Stomach (tissue), 4 donors: ENCODE results near the gene SLC4A4.
A peak's percentile ranks its signal among the peaks of the same experiment; 100 is the strongest.

ENCODE experiments used
- CTCF ChIP-seq, 7 experiments: fragments of 450-650 bp in 4 of 7; fragments of 200-600 bp in 3 of 7; sonication (generic) in 3 of 7; IDR thresholded peaks; one replicate each; pipeline ENCODE4 v1.5.1; 2016 to 2019; ENCODE audit warnings: antibody characterized with exemption in 7 of 7, control low read depth in 2 of 7, mild to moderate bottlenecking in 1 of 7
- POLR2AphosphoS5 ChIP-seq, 3 donors: sonication (generic); formaldehyde crosslinking; IDR thresholded peaks; one replicate each; pipeline ENCODE4 v1.6.1; 2016; ENCODE audit warnings: antibody characterized with exemption in 3 of 3

GRCh38 chr4:71417150-71417549 is 78.3 kb downstream of the SLC4A4 start:
- TF ChIP-seq CTCF (IDR thresholded peaks at IDR 0.05) (no peak), POLR2AphosphoS5 (IDR thresholded peaks at IDR 0.05) (peak in 2 of 3 donors; percentile 41 to 52)
